Prostate gland (tissue), 2 donors: ENCODE data around the gene XAB2. TPM values are rescaled to one million over a fixed set of nuclear protein-coding genes. Genes with fewer than 3 reads are reported as not detected.

Experiments
- DNase-seq: peaks from one replicate; pipeline ENCODE4 v3.0.0-alpha.2; 2019; ENCODE audit warnings: low spot score
- H3K27ac ChIP-seq, 2 donors: fragments of 200-600 bp; sonication (generic); 2 replicates each; pipeline ENCODE4 v1.5.1; 2017 to 2019
- H3K27me3 ChIP-seq: fragments of 200-600 bp; sonication (generic); replicated peaks from 2 replicates; pipeline ENCODE4 v1.5.1; 2019; ENCODE audit not compliant: insufficient read depth
- H3K36me3 ChIP-seq, 2 donors: fragments of 200-600 bp; sonication (generic); 1 replicate in 1 of 2; 2 replicates in 1 of 2; pipeline versions ENCODE4 v1.5.1 to v1.8.1; 2017 to 2019
- H3K4me1 ChIP-seq: fragments of 200-600 bp; sonication (generic); replicated peaks from 2 replicates; pipeline ENCODE4 v1.5.1; 2019
- H3K4me3 ChIP-seq, 2 donors: fragments of 200-600 bp; sonication (generic); 2 replicates each; pipeline ENCODE4 v1.5.1; 2017 to 2019
- H3K9me3 ChIP-seq: fragments of 200-600 bp; sonication (generic); 2 replicates; pipeline ENCODE4 v1.5.1; 2017
- POLR2A ChIP-seq: fragments of 450-650 bp; IDR thresholded peaks from one replicate; pipeline ENCODE4 v1.6.1; 2016; ENCODE audit warnings: antibody characterized with exemption, mild to moderate bottlenecking
- POLR2AphosphoS5 ChIP-seq: sonication (generic); formaldehyde crosslinking; IDR thresholded peaks from one replicate; pipeline ENCODE4 v1.6.1; 2017; ENCODE audit warnings: antibody characterized with exemption
- WGBS: methylation state at CpG from one replicate; pipeline ENCODE4 v1.1.5; 2018; 5-methylcytosine and 5-hydroxymethylcytosine counted together
- intact Hi-C: fragments of 100-400 bp; cut with DNase I; formaldehyde crosslinking; loops from one replicate; pipeline ENCODE4 v1.14.2; 2022
- total RNA-seq, 2 donors: library from RNA; depleted of rRNA; stranded (reverse); fragments of >200 nt; gene quantifications; one replicate each; pipeline ENCODE4 v1.1.0, GENCODE V29; 2016
- TF ChIP-seq, protein P1 (sequence below), 4 experiments: fragments of 200-600 bp in 2 of 4; fragments of 450-650 bp in 2 of 4; sonication (generic) in 2 of 4; IDR thresholded peaks; 1 replicate in 3 of 4; 2 replicates in 1 of 4; pipeline ENCODE4 v1.5.1; 2016 to 2019; ENCODE audit warnings: antibody characterized with exemption in 4 of 4, mild to moderate bottlenecking in 2 of 4, moderate library complexity in 2 of 4

Gene XAB2
- total RNA-seq, 2 donors from 2014 or later = 53.6 to 115 TPM

DNA sequence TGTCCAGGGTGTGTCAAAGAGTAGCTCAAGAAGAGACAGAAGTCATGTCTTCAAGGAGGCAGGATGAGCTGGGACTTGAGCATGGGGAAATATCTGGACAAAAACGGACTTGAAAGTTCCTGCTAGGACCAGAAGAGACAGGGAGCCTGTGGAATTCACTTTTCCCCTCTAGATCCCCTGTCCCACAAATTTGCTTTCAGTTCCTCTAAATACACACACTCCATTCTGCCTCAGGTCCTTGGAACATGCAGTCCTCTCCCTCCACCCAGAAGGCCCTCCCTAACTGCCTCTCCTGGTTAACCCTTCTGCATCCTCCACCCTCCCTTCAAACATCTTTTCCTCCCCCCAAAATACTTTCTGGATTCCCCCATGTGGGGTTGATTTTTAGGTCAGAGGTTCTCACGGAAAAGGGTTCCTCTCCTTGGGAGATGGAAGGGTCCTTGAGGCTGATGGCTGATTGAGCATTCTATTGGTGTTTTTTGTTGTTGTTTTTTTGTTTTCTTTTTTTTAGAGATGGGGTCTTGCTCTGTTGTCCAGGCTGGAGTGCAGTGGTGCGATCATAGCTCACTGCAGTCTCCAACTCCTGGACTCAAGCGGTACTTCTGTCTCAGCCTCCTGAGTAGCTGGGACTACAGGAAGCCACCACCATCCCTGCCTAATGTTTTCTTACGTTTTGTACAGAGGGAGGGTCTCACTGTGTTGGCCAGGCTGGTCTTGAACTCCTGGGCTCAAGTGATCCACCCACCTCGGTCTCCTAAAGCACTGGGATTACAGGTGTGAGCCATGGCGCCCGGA, 32.6 kb upstream of the XAB2 start:
- H3K9me3 ChIP-seq = no peaks in the 10 kb centered on the region
- H3K4me1 ChIP-seq = no peaks in the 10 kb centered on the region
- 78% methylated on average over 8 of the region's 8 CpGs for WGBS
- DNase-seq = no peak
- intact Hi-C loops = no loop called here
- H3K36me3 ChIP-seq = no peaks in the 10 kb centered on the region
- no peak overlapping the region for H3K4me3 ChIP-seq
- TF ChIP-seq POLR2A = no peak
- TF ChIP-seq, protein P1, sequence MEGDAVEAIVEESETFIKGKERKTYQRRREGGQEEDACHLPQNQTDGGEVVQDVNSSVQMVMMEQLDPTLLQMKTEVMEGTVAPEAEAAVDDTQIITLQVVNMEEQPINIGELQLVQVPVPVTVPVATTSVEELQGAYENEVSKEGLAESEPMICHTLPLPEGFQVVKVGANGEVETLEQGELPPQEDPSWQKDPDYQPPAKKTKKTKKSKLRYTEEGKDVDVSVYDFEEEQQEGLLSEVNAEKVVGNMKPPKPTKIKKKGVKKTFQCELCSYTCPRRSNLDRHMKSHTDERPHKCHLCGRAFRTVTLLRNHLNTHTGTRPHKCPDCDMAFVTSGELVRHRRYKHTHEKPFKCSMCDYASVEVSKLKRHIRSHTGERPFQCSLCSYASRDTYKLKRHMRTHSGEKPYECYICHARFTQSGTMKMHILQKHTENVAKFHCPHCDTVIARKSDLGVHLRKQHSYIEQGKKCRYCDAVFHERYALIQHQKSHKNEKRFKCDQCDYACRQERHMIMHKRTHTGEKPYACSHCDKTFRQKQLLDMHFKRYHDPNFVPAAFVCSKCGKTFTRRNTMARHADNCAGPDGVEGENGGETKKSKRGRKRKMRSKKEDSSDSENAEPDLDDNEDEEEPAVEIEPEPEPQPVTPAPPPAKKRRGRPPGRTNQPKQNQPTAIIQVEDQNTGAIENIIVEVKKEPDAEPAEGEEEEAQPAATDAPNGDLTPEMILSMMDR (IDR thresholded peaks at IDR 0.05) = no peak
- TF ChIP-seq POLR2AphosphoS5 = no peak
- no peaks in the 10 kb centered on the region for H3K27me3 ChIP-seq
- H3K27ac ChIP-seq = no peak overlapping the region

DNA sequence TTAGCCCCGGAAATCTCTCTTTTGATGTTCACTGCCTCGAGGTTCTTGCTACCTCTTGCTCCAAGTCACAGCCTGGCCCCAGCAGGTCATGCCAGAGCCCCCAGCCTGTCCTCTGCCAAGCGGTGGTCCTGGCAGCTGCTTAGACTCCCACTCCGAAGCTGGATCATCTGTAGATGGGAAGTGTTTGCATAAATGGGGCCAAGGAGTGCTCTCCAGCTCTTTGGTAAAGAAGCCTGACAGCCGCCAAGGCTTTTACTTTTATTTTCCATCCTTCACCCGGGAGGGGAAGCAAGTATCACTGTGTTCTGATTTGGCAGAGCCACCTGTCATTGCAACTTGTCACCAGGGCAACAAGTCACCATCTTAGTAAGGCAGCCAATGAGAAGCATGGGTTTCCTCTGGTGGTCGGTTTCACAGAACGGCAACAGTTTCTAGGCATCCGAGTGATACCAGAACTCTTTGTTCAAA, 28.9 kb upstream of the XAB2 start:
- Histone ChIP-seq H3K4me1 (no peaks in the 10 kb centered on the region), H3K36me3 (no peaks in the 10 kb centered on the region), H3K27me3 (no peaks in the 10 kb centered on the region), H3K27ac (no peak overlapping the region), H3K4me3 (no peak overlapping the region), H3K9me3 (no peaks in the 10 kb centered on the region)
- DNase-seq = no peak
- intact Hi-C loops = loop anchor here (10.0 kb wide), 1 partner anchor 137 kb away; no protein-coding TSS in a partner anchor
- 30% methylated on average over 9 of the region's 9 CpGs for WGBS
- TF ChIP-seq POLR2AphosphoS5 (no peak), POLR2A (no peak)
- TF ChIP-seq, protein P1 (IDR thresholded peaks at IDR 0.05) = no peak

DNA sequence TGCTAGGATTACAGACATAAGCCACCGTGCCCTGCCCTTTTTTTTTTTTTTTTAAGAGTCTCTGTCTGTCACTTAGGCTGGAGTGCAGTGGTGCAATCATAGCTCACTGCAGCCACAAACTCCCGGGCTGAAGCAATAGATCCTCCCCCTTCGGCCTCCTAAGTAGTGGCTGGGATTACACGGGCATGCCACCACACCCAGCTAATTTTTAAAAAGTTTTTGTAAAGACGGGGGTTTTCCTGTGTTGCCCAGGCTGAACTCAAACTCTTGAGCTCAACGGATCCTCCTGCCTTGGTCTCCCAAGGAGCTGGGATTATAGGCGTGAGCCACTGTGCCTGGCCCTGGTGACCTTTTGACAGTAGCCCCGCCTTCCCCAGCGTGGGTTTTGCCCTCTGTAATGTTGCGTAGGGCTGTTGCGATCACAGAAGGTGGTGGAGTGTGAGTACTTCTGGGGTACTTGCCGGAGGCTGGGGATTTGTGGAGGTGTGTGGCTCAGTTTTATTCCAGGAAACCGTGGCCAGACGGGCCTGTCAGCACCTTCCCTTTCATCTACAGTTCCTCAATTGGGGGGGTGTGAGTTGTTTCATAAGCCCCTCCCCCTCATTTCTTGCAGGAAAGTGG, 27.9 kb upstream of the XAB2 start:
- H3K4me3 ChIP-seq = no peak overlapping the region
- DNase-seq = no peak
- 48% methylated on average over 14 of the region's 14 CpGs for WGBS
- H3K27ac ChIP-seq = no peak overlapping the region
- no peaks in the 10 kb centered on the region for H3K27me3 ChIP-seq
- H3K4me1 ChIP-seq = no peaks in the 10 kb centered on the region
- no peaks in the 10 kb centered on the region for H3K36me3 ChIP-seq
- H3K9me3 ChIP-seq = no peaks in the 10 kb centered on the region
- intact Hi-C loops = loop anchor here (10.0 kb wide), 1 partner anchor 138 kb away; no protein-coding TSS in a partner anchor
- TF ChIP-seq POLR2A (no peak), POLR2AphosphoS5 (no peak)
- TF ChIP-seq, protein P1 (IDR thresholded peaks at IDR 0.05) = no peak

DNA sequence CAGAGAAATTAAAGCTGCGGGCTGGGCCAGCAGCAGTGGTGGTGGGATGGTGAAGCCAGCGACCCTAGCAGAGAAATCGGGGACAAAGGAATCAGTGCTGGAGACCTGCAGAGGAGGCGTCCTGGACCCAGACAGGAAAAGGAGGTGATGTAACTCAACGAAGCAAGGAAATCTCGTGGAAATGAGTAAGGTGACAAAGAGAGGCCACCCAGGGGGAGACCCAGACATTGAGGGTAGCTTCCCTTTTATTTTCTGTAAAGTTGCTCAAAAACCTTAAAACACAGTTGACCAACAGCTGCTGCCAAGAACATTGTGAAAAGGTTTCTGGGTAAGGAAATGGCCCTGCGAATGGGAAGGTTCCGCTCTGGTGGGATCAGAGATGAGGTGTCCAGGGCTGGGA, 26.2 kb upstream of the XAB2 start:
- no peaks in the 10 kb centered on the region for H3K4me1 ChIP-seq
- no peak overlapping the region for H3K27ac ChIP-seq
- 73% methylated on average over 8 of the region's 8 CpGs for WGBS

More for the DNA sequence above, 26.2 kb upstream of the XAB2 start:
- H3K4me3 ChIP-seq = no peak overlapping the region
- H3K36me3 ChIP-seq = no peaks in the 10 kb centered on the region
- intact Hi-C loops = loop anchor here (10.0 kb wide), 1 partner anchor 139 kb away; no protein-coding TSS in a partner anchor
- TF ChIP-seq, protein P1 (IDR thresholded peaks at IDR 0.05) = no peak
- TF ChIP-seq POLR2A (no peak), POLR2AphosphoS5 (no peak)
- no peaks in the 10 kb centered on the region for H3K27me3 ChIP-seq
- no peaks in the 10 kb centered on the region for H3K9me3 ChIP-seq
- no peak for DNase-seq
